ENCODE results near the gene PPP2CA. TPM values are rescaled to one million over a fixed set of nuclear protein-coding genes. Genes with fewer than 3 reads are reported as not detected.

PPP2CA gene
- total and polyA plus RNA-seq, 2 of the 8 experiments (the other 6 are each of a cell fraction or from before 2014, with no cell fraction given): 75.0 to 205 TPM

DNA sequence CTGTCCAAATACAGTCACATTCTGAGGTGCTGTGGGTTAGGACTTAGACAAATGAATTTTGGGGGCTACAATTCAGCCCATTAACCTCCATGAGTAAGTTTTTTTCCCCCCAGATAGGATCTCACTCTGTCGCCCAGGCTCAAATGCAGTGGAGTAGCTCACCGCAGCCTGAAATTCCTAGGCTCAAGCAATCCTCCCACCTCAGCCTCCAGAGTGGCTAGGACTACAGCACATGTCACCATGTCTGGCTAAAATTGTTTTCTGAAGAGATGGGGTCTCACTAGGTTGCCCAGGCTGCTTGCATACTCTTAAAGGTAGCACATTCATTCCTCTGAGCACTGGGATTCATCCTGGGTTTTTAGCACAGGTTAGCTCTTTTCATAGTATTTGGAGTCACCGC, 22.2 kb downstream of the PPP2CA start:
- no peak overlapping the region for H2BK20ac ChIP-seq (ENCODE audit: low read length)
- H3K4me1 ChIP-seq (replicated peaks in 1 of 4; ENCODE audit: control insufficient read depth in 3 of 4, insufficient read depth in 4 of 4, low read length in 3 of 4): no peaks in the 10 kb centered on the region
- no peak for DNase-seq (ENCODE audit: low read depth in 1 of 2, low spot score in 2 of 2)
- FAIRE-seq: no peak
- H2BK5ac ChIP-seq (ENCODE audit: low read depth, low read length): no peak overlapping the region
- H3K27me3 ChIP-seq (replicated peaks in 1 of 4; ENCODE audit: control insufficient read depth in 3 of 4, extremely low read depth in 1 of 4, insufficient read depth in 3 of 4, low read length in 3 of 4): peaks cover 0 to 1% (median 0%) of the 10 kb centered on the region in 4 experiments; a peak in 1 of 7 replicates
- H3K36me3 ChIP-seq (ENCODE audit: control insufficient read depth in 2 of 4, insufficient read depth in 4 of 4, low read length in 3 of 4): peaks cover 30 to 72% (median 52%) of the 10 kb centered on the region in 4 experiments
- H2BK12ac ChIP-seq (ENCODE audit: low read depth, low read length): no peak overlapping the region
- no peak overlapping the region for H3K4me2 ChIP-seq (ENCODE audit: insufficient read depth in 1 of 2, low read depth in 2 of 2, low read length in 2 of 2)
- H4K5ac ChIP-seq (ENCODE audit: insufficient read length, low read depth, low read length): no peak overlapping the region
- H3K9me3 ChIP-seq (ENCODE audit: insufficient read depth in 2 of 2, low read depth in 1 of 2, low read length in 1 of 2): no peaks in the 10 kb centered on the region
- H3K56ac ChIP-seq (replicated peaks; ENCODE audit: insufficient read length, low read depth, low read length): no peak overlapping the region
- TF ChIP-seq RFX5 (IDR thresholded peaks at IDR 0.05; ENCODE audit: borderline replicate concordance, low read depth, low read length): no peak
- no peak for TF ChIP-seq CHD2 (IDR thresholded peaks at IDR 0.05; ENCODE audit: low read length)
- TF ChIP-seq JUN (IDR thresholded peaks at IDR 0.05; ENCODE audit: low read depth, low read length): no peak
- TF ChIP-seq POLR2AphosphoS5 (IDR thresholded peaks at IDR 0.05; ENCODE audit: low read depth, low read length): no peak
- no peak for TF ChIP-seq RAD21 (IDR thresholded peaks at IDR 0.05 in 1 of 2, conservative IDR thresholded peaks at IDR 0.05 in 1 of 2; ENCODE audit: low read depth in 2 of 2, low read length in 2 of 2)
- TF ChIP-seq SIX5 (IDR thresholded peaks at IDR 0.05; ENCODE audit: low read depth, low read length): no peak
- TF ChIP-seq, protein P1, sequence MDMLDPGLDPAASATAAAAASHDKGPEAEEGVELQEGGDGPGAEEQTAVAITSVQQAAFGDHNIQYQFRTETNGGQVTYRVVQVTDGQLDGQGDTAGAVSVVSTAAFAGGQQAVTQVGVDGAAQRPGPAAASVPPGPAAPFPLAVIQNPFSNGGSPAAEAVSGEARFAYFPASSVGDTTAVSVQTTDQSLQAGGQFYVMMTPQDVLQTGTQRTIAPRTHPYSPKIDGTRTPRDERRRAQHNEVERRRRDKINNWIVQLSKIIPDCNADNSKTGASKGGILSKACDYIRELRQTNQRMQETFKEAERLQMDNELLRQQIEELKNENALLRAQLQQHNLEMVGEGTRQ (IDR thresholded peaks at IDR 0.05; ENCODE audit: low read length): no peak
- TF ChIP-seq PHF8 (conservative IDR thresholded peaks at IDR 0.05; ENCODE audit: low read depth, low read length): no peak
- no peak for TF ChIP-seq EP300 (IDR thresholded peaks at IDR 0.05; ENCODE audit: borderline replicate concordance in 1 of 2, low read depth in 2 of 2, low read length in 2 of 2)
- TF ChIP-seq CHD1 (IDR thresholded peaks at IDR 0.05; ENCODE audit: low read depth, low read length): no peak
- TF ChIP-seq KDM4A (IDR thresholded peaks at IDR 0.05; ENCODE audit: low read depth, low read length, severe bottlenecking): no peak
- H3K4me3 ChIP-seq (ENCODE audit: extremely low read depth in 1 of 4, insufficient read depth in 2 of 4, low read depth in 3 of 4, low read length in 4 of 4): no peak overlapping the region
- no peak overlapping the region for H3K9ac ChIP-seq (replicated peaks in 1 of 4; ENCODE audit: extremely low read depth in 1 of 4, low read depth in 3 of 4, low read length in 3 of 4)
- peaks cover 12 to 72% of the 10 kb centered on the region in 2 experiments for H3K79me2 ChIP-seq (ENCODE audit: control insufficient read depth in 1 of 2, insufficient read depth in 2 of 2, low read length in 2 of 2)
- H4K8ac ChIP-seq (ENCODE audit: extremely low read depth, insufficient read depth, low read length): no peak overlapping the region
- no peak overlapping the region for H3K23ac ChIP-seq (ENCODE audit: insufficient read length)
- H3K79me1 ChIP-seq (ENCODE audit: low read depth, low read length): peaks cover 7% of the 10 kb centered on the region; the same call in 1 of the 2 replicates
- H3K23me2 ChIP-seq (ENCODE audit: low read depth, low read length): no peaks in the 10 kb centered on the region
- H3K4ac ChIP-seq (replicated peaks; ENCODE audit: insufficient read length, low read depth, low read length): no peak overlapping the region
- H2BK120ac ChIP-seq (replicated peaks; ENCODE audit: low read depth, low read length): no peak overlapping the region
- H2AK5ac ChIP-seq (ENCODE audit: low read depth, low read length): no peak overlapping the region
- no peak overlapping the region for H3K18ac ChIP-seq (ENCODE audit: extremely low read depth, low read length)
- no peak overlapping the region for H4K91ac ChIP-seq (replicated peaks; ENCODE audit: insufficient read length, low read length)
- 91% methylated on average over 3 of the region's 3 CpGs; no CpG with 5 or more reads in 1 of the 2 experiments for WGBS, 2 experiments (ENCODE audit: extremely low coverage in 1 of 2, insufficient coverage in 1 of 2, insufficient read length in 1 of 2, insufficient replicate concordance in 2 of 2, low coverage in 1 of 2, low lambda C conversion rate in 2 of 2, missing lambda C conversion rate in 1 of 2)
- H3K14ac ChIP-seq (ENCODE audit: insufficient read length): no peak overlapping the region
- H2BK15ac ChIP-seq (ENCODE audit: low read length): no peak overlapping the region
- CTCF ChIA-PET (ENCODE audit: partially characterized antibody): interaction anchor here (0.7 to 1.5 kb wide), 7 partner anchors 19 to 177 kb away, joined by 3 to 4 read pairs (median 4); no protein-coding TSS in a partner anchor
- no peak overlapping the region for H2AFZ ChIP-seq (ENCODE audit: low read length)
- POLR2A ChIA-PET (ENCODE audit: partially characterized antibody): interaction anchor here (1.0 to 14.9 kb wide), 4 partner anchors 10 to 47 kb away, joined by 3 to 166 read pairs (median 16); partner anchors contain the start of gene PPP2CA
- H4K20me1 ChIP-seq (replicated peaks in 1 of 2; ENCODE audit: control insufficient read depth in 1 of 2, insufficient read depth in 2 of 2, low read length in 2 of 2): peaks cover 9 to 22% of the 10 kb centered on the region in 2 experiments
- H3K27ac ChIP-seq (ENCODE audit: low read depth, low read length): no peak overlapping the region
